ENCODE measurements around the gene DBT. TPM values are rescaled to one million over a fixed set of nuclear protein-coding genes. Genes with fewer than 3 reads are reported as not detected.

The DBT gene
- total and polyA plus RNA-seq, 10 of the 15 experiments (the other 5 are each of a cell fraction or from before 2014, with no cell fraction given) = 2.1 to 15.9 (median 6.9) TPM

- no TSS peak for BruUV-seq (replicated peaks)
- POLR2A ChIA-PET = no interaction called here
Measured at GRCh38 chr1:100187912-100188311, 61.7 kb downstream of the DBT start.

More at GRCh38 chr1:100187912-100188311, 61.7 kb downstream of the DBT start:
- Histone ChIP-seq H4K20me1 (ENCODE audit: control insufficient read depth, insufficient read depth) (no peaks in the 10 kb centered on the region), H3K27me3 (replicated peaks in 1 of 2; ENCODE audit: control insufficient read depth in 2 of 2, insufficient read depth in 2 of 2, low read length in 1 of 2) (no peaks in the 10 kb centered on the region), H3K36me3 (ENCODE audit: control insufficient read depth in 2 of 2, insufficient read depth in 2 of 2, low read length in 1 of 2) (peaks cover 0 to 3% of the 10 kb centered on the region in 2 experiments; a peak in 1 of 4 replicates), H3K4me3 (no peak overlapping the region), H3K4me1 (ENCODE audit: control insufficient read depth, insufficient read depth, low read length) (peaks cover 12% of the 10 kb centered on the region), H2AFZ (ENCODE audit: control insufficient read depth, low read depth, low read length) (no peak overlapping the region), H3K27ac (ENCODE audit: control insufficient read depth, insufficient read depth) (no peak overlapping the region), H3K79me2 (ENCODE audit: control insufficient read depth, insufficient read depth, low read length) (no peaks in the 10 kb centered on the region), H3K9me3 (replicated peaks; ENCODE audit: control insufficient read depth, insufficient read depth, low read length) (no peaks in the 10 kb centered on the region; the same call in 2 of the 3 replicates), H3K9ac (ENCODE audit: control insufficient read depth, insufficient read depth, low read length) (no peak overlapping the region), H3K4me2 (ENCODE audit: control insufficient read depth, insufficient read depth) (no peak overlapping the region)
- ChIA-PET SMC1A (ENCODE audit: uncharacterized antibody, unreplicated experiment) (interaction anchor here (1.1 kb wide), 1 partner anchor 20 kb away, joined by 3 read pairs; no protein-coding TSS in a partner anchor), RAD21 (ENCODE audit: unreplicated experiment) (no interaction called here), CTCF (no interaction called here)
- intact Hi-C loops (cut with micrococcal nuclease; ENCODE audit: unreplicated experiment) = no loop called here
- no peak for DNase-seq (ENCODE audit: low read depth, low spot score)
- FAIRE-seq = no peak
- in situ Hi-C loops (cut with MboI) = no loop called here
- WGBS (ENCODE audit: insufficient coverage, insufficient replicate concordance, low lambda C conversion rate, missing lambda C conversion rate) = 100% methylated on average over 3 of the region's 3 CpGs
- ATAC-seq = no peak
- TF ChIP-seq IKZF1 (conservative IDR thresholded peaks at IDR 0.05) (no peak), FOXM1 (IDR thresholded peaks at IDR 0.05; ENCODE audit: low read depth, low read length) (no peak), LARP7 (IDR thresholded peaks at IDR 0.05) (no peak), FOXK2 (IDR thresholded peaks at IDR 0.05) (no peak), MXI1 (IDR thresholded peaks at IDR 0.05; ENCODE audit: low read depth, low read length) (no peak), MTA2 (IDR thresholded peaks at IDR 0.05; ENCODE audit: low read depth) (no peak), SREBF1 (IDR thresholded peaks at IDR 0.05; ENCODE audit: low read length) (no peak), ETV6 (conservative IDR thresholded peaks at IDR 0.05 in 1 of 2, IDR thresholded peaks at IDR 0.05 in 1 of 2; ENCODE audit: borderline replicate concordance in 1 of 2, low read depth in 1 of 2) (no peak), ATF7 (IDR thresholded peaks at IDR 0.05; ENCODE audit: low read depth) (no peak), NR2C1 (IDR thresholded peaks at IDR 0.05) (no peak), SIN3A (IDR thresholded peaks at IDR 0.05; ENCODE audit: low read depth, low read length) (no peak), ZNF207 (IDR thresholded peaks at IDR 0.05; ENCODE audit: borderline replicate concordance) (no peak), ZNF592 (IDR thresholded peaks at IDR 0.05) (no peak)
- TF ChIP-seq, protein P1, sequence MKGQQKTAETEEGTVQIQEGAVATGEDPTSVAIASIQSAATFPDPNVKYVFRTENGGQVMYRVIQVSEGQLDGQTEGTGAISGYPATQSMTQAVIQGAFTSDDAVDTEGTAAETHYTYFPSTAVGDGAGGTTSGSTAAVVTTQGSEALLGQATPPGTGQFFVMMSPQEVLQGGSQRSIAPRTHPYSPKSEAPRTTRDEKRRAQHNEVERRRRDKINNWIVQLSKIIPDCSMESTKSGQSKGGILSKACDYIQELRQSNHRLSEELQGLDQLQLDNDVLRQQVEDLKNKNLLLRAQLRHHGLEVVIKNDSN (IDR thresholded peaks at IDR 0.05; ENCODE audit: borderline replicate concordance, extremely low read length, insufficient read depth, low read depth, low read length) = no peak
- TF ChIP-seq, protein P2, sequence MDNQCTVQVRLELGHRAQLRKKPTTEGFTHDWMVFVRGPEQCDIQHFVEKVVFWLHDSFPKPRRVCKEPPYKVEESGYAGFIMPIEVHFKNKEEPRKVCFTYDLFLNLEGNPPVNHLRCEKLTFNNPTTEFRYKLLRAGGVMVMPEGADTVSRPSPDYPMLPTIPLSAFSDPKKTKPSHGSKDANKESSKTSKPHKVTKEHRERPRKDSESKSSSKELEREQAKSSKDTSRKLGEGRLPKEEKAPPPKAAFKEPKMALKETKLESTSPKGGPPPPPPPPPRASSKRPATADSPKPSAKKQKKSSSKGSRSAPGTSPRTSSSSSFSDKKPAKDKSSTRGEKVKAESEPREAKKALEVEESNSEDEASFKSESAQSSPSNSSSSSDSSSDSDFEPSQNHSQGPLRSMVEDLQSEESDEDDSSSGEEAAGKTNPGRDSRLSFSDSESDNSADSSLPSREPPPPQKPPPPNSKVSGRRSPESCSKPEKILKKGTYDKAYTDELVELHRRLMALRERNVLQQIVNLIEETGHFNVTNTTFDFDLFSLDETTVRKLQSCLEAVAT (IDR thresholded peaks at IDR 0.05) = no peak
